H9 (cell line): ENCODE measurements around the gene TBC1D5. TPM values are rescaled to one million over a fixed set of nuclear protein-coding genes. Genes with fewer than 3 reads are reported as not detected.

ENCODE experiments used
- DNase-seq: peaks from one replicate; pipeline ENCODE4 v3.0.0-alpha.2; 2017
- H2AFZ ChIP-seq: one replicate; pipeline ENCODE4 v1.6.1; 2013; ENCODE audit warnings: mild to moderate bottlenecking, low read length, control low read depth, moderate library complexity
- H2AK5ac ChIP-seq: 2 replicates; pipeline ENCODE4 v1.6.1; 2013; ENCODE audit warnings: low read length, control low read depth, mixed read lengths; ENCODE audit not compliant: insufficient read length
- H2BK120ac ChIP-seq: one replicate; pipeline ENCODE4 v1.6.1; 2013; ENCODE audit warnings: low read depth, mild to moderate bottlenecking, low read length, control low read depth, inconsistent platforms; ENCODE audit not compliant: poor library complexity, severe bottlenecking
- H2BK12ac ChIP-seq: 2 replicates; pipeline ENCODE4 v1.6.1; 2013; ENCODE audit warnings: low read length, control low read depth, mixed read lengths, low read depth; ENCODE audit not compliant: insufficient read length
- H2BK15ac ChIP-seq: 2 replicates; pipeline ENCODE4 v1.6.1; 2013; ENCODE audit warnings: low read depth, low read length, control low read depth
- H2BK20ac ChIP-seq: one replicate; pipeline ENCODE4 v1.6.1; 2013; ENCODE audit warnings: low read depth, mild to moderate bottlenecking, low read length, control low read depth, inconsistent platforms; ENCODE audit not compliant: poor library complexity, severe bottlenecking
- H2BK5ac ChIP-seq: 2 replicates; pipeline ENCODE4 v1.6.1; 2013; ENCODE audit warnings: low read length, control low read depth, mixed read lengths; ENCODE audit not compliant: insufficient read length
- H3K14ac ChIP-seq: 2 replicates; pipeline ENCODE4 v1.6.1; 2013; ENCODE audit warnings: low read length, control low read depth; ENCODE audit not compliant: insufficient read depth
- H3K18ac ChIP-seq: 2 replicates; pipeline ENCODE4 v1.6.1; 2013; ENCODE audit warnings: low read depth, mild to moderate bottlenecking, mixed read lengths, low read length, control low read depth; ENCODE audit not compliant: insufficient read length
- H3K23ac ChIP-seq: 2 replicates; pipeline ENCODE4 v1.6.1; 2013; ENCODE audit warnings: low read length, control low read depth, mixed read lengths, low read depth; ENCODE audit not compliant: insufficient read length
- H3K23me2 ChIP-seq: 2 replicates; pipeline ENCODE4 v1.6.1; 2013; ENCODE audit warnings: low read depth, mild to moderate bottlenecking, mixed read lengths, low read length, control low read depth; ENCODE audit not compliant: insufficient read length, poor library complexity, severe bottlenecking
- H3K27ac ChIP-seq: 2 replicates; pipeline ENCODE4 v1.5.1; 2013; ENCODE audit warnings: low read length, control low read depth, mixed read lengths, low read depth; ENCODE audit not compliant: insufficient read length
- H3K27me3 ChIP-seq: 2 replicates; pipeline ENCODE4 v1.6.1; 2013; ENCODE audit warnings: low read length, control low read depth, inconsistent platforms; ENCODE audit not compliant: insufficient read depth
- H3K4ac ChIP-seq: 2 replicates; pipeline ENCODE4 v1.6.1; 2013; ENCODE audit warnings: low read depth, mild to moderate bottlenecking, control low read depth, inconsistent platforms, low read length, moderate library complexity
- H3K4me1 ChIP-seq: 2 replicates; pipeline ENCODE4 v1.6.1; 2013; ENCODE audit warnings: low read length, control low read depth, inconsistent platforms; ENCODE audit not compliant: insufficient read depth
- H3K4me2 ChIP-seq: 2 replicates; pipeline ENCODE4 v1.6.1; 2013; ENCODE audit warnings: low read length, control low read depth, mixed read lengths; ENCODE audit not compliant: insufficient read length, insufficient read depth
- H3K56ac ChIP-seq: 2 replicates; pipeline ENCODE4 v1.6.1; 2013; ENCODE audit warnings: low read depth, mild to moderate bottlenecking, mixed read lengths, low read length, control low read depth; ENCODE audit not compliant: insufficient read length
- H3K79me1 ChIP-seq: 2 replicates; pipeline ENCODE4 v1.6.1; 2013; ENCODE audit warnings: low read depth, mild to moderate bottlenecking, moderate library complexity, low read length, control low read depth, inconsistent platforms; ENCODE audit not compliant: insufficient read depth, poor library complexity, severe bottlenecking
- H3K79me2 ChIP-seq: 2 replicates; pipeline ENCODE4 v1.6.1; 2013; ENCODE audit warnings: low read length, control low read depth, inconsistent platforms; ENCODE audit not compliant: insufficient read depth
- H3K9ac ChIP-seq: 2 replicates; pipeline ENCODE4 v1.6.1; 2013; ENCODE audit warnings: low read length, control low read depth, mixed read lengths; ENCODE audit not compliant: insufficient read length; ENCODE audit errors: extremely low read depth
- H3K9me3 ChIP-seq: one replicate; pipeline ENCODE4 v1.6.1; 2013; ENCODE audit warnings: low read depth, low read length, inconsistent platforms; ENCODE audit not compliant: control insufficient read depth
- H3T11ph ChIP-seq: one replicate; pipeline ENCODE4 v1.6.1; 2013; ENCODE audit warnings: mild to moderate bottlenecking, low read length, control low read depth, inconsistent platforms
- H4K20me1 ChIP-seq: one replicate; pipeline ENCODE4 v1.6.1; 2013; ENCODE audit not compliant: control insufficient read depth, insufficient read length, insufficient read depth
- H4K5ac ChIP-seq: 2 replicates; pipeline ENCODE4 v1.6.1; 2013; ENCODE audit warnings: low read depth, mild to moderate bottlenecking, mixed read lengths, low read length, control low read depth; ENCODE audit not compliant: insufficient read length
- H4K8ac ChIP-seq: replicated peaks from 2 replicates; pipeline ENCODE4 v1.6.1; 2013; ENCODE audit warnings: low read length, control low read depth, mixed read lengths, low read depth; ENCODE audit not compliant: insufficient read length
- H4K91ac ChIP-seq: 2 replicates; pipeline ENCODE4 v1.6.1; 2013; ENCODE audit warnings: low read depth, mild to moderate bottlenecking, moderate library complexity, mixed read lengths, low read length, control low read depth; ENCODE audit not compliant: insufficient read length
- H3K27ac Mint-ChIP-seq, 3 experiments: 2 replicates in 2 of 3; 3 replicates in 1 of 3; pipeline ENCODE4 v1.8.0; 2020 to 2021; ENCODE audit warnings: mixed read lengths in 3 of 3, mild to moderate bottlenecking in 1 of 3, moderate library complexity in 1 of 3
- H3K27me3 Mint-ChIP-seq: 2 replicates; pipeline ENCODE4 v1.8.0; 2021; ENCODE audit warnings: low read depth, mild to moderate bottlenecking, moderate library complexity, mixed read lengths
- H3K36me3 Mint-ChIP-seq, 3 experiments: 2 replicates in 2 of 3; 3 replicates in 1 of 3; pipeline ENCODE4 v1.8.0; 2020 to 2021; ENCODE audit warnings: low read depth in 3 of 3, mixed read lengths in 3 of 3; ENCODE audit not compliant: insufficient read depth in 1 of 3
- H3K4me1 Mint-ChIP-seq, 2 experiments: 2 replicates each; pipeline ENCODE4 v1.8.0; 2020; ENCODE audit warnings: mixed read lengths in 2 of 2
- H3K4me3 Mint-ChIP-seq, 2 experiments: 2 replicates in 1 of 2; 3 replicates in 1 of 2; pipeline ENCODE4 v1.8.0; 2020 to 2021; ENCODE audit warnings: mild to moderate bottlenecking in 2 of 2, mixed read lengths in 2 of 2, moderate library complexity in 1 of 2
- H3K9me3 Mint-ChIP-seq, 2 experiments: 2 replicates in 1 of 2; 3 replicates in 1 of 2; pipeline ENCODE4 v1.8.0; 2020; ENCODE audit warnings: mild to moderate bottlenecking in 2 of 2, mixed read lengths in 2 of 2, moderate library complexity in 1 of 2
- CTCF ChIP-seq: fragments of 200-600 bp; sonication (generic); conservative IDR thresholded peaks from 3 replicates; pipeline ENCODE4 v1.8.0; 2021; ENCODE audit warnings: antibody characterized with exemption, mild to moderate bottlenecking
- total RNA-seq: library from RNA; stranded (reverse); gene quantifications from 2 replicates; pipeline ENCODE4 v1.2.1, GENCODE V29; 2021

Gene TBC1D5
- total RNA-seq, 1 experiment from 2014 or later = 25.0 TPM

DNA sequence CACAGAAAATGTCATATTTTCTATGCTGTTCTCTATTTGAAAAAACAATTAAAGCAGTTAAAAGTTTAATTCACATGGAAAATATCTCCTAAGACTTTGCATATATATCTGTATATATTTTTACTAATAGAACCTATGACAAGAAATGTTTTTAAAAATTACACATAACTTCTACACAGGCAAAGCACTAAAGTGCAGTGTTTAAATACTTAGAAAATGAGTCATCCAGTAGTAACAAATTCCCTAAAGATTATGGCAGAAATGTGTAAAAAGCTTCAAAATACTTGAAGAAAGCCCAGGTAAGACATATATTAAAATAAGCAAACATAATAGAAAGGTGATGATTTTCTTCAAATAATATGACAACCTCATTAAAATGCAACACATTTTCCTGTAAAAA, 236.6 kb downstream of the TBC1D5 start:
- Histone ChIP-seq H4K20me1 (no peaks in the 10 kb centered on the region), H3K79me2 (no peaks in the 10 kb centered on the region), H2BK5ac (no peak overlapping the region), H2AK5ac (no peak overlapping the region), H3K23ac (no peak overlapping the region), H3K14ac (no peak overlapping the region), H2AFZ (no peak overlapping the region), H3K9me3 (no peaks in the 10 kb centered on the region), H3K56ac (no peak overlapping the region), H3K23me2 (no peaks in the 10 kb centered on the region), H3T11ph (no peak overlapping the region), H3K9ac (no peak overlapping the region), H3K4me1 (no peaks in the 10 kb centered on the region), H3K4ac (no peak overlapping the region), H2BK15ac (no peak overlapping the region), H2BK12ac (no peak overlapping the region), H4K8ac (no peak overlapping the region), H2BK20ac (no peak overlapping the region), H3K27ac (no peak overlapping the region), H3K4me2 (no peak overlapping the region), H2BK120ac (no peak overlapping the region), H3K18ac (no peak overlapping the region), H4K5ac (no peak overlapping the region), H3K79me1 (no peaks in the 10 kb centered on the region), H3K27me3 (no peaks in the 10 kb centered on the region), H4K91ac (no peak overlapping the region)
- Mint-ChIP-seq H3K9me3 (no peaks in the 10 kb centered on the region), H3K27me3 (no peaks in the 10 kb centered on the region), H3K4me1 (no peaks in the 10 kb centered on the region), H3K4me3 (no peak overlapping the region), H3K27ac (no peak overlapping the region), H3K36me3 (no peaks in the 10 kb centered on the region)
- DNase-seq = no peak
- no peak for TF ChIP-seq CTCF
